ENCODE results near the gene SLC6A11. TPM values are rescaled to one million over a fixed set of nuclear protein-coding genes. Genes with fewer than 3 reads are reported as not detected.

The SLC6A11 gene
- total RNA-seq, 3 donors from 2014 or later = 0.13 TPM; not detected in 2

DNA sequence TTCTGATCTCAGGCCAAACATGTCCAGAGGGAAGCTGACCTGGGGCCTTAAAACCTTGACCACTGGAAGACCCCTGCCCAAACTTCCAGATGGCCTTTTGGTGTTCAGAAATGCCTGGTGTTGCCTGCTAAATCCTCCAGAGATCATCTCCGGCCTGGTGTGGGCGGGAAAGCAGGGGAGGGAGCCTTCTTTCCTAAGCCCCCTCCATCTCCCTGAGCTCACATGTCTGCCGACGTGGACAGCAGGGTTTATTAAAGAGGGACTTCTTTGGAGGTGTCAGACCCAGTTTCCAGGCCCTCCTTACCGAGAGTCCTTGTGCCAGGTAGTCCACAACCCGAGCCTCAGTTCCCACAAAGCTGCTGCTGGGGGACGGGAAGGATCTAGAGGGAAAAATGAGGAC is 120.7 kb downstream of the SLC6A11 start:
- DNase-seq = no peak
- intact Hi-C loops (cut with DNase I, micrococcal nuclease) = no loop called here

GRCh38 chr3:10937141-10937825 is 121.3 kb downstream of the SLC6A11 start:
- ATAC-seq (no peak), DNase-seq (no peak)
- TF ChIP-seq, protein P1, sequence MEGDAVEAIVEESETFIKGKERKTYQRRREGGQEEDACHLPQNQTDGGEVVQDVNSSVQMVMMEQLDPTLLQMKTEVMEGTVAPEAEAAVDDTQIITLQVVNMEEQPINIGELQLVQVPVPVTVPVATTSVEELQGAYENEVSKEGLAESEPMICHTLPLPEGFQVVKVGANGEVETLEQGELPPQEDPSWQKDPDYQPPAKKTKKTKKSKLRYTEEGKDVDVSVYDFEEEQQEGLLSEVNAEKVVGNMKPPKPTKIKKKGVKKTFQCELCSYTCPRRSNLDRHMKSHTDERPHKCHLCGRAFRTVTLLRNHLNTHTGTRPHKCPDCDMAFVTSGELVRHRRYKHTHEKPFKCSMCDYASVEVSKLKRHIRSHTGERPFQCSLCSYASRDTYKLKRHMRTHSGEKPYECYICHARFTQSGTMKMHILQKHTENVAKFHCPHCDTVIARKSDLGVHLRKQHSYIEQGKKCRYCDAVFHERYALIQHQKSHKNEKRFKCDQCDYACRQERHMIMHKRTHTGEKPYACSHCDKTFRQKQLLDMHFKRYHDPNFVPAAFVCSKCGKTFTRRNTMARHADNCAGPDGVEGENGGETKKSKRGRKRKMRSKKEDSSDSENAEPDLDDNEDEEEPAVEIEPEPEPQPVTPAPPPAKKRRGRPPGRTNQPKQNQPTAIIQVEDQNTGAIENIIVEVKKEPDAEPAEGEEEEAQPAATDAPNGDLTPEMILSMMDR (IDR thresholded peaks at IDR 0.05) = no peak
- Histone ChIP-seq H3K4me1 (ENCODE audit: low read depth) (no peaks in the 10 kb centered on the region), H3K36me3 (ENCODE audit: low read depth) (no peaks in the 10 kb centered on the region), H3K9me3 (peaks cover 3% of the 10 kb centered on the region), H3K4me3 (no peak overlapping the region)
- intact Hi-C loops (cut with DNase I, micrococcal nuclease) = no loop called here

More for the DNA sequence above, 120.7 kb downstream of the SLC6A11 start:
- Histone ChIP-seq H3K36me3 (ENCODE audit: low read depth) (no peaks in the 10 kb centered on the region), H3K4me3 (no peak overlapping the region), H3K9me3 (no peaks in the 10 kb centered on the region), H3K4me1 (ENCODE audit: low read depth) (no peaks in the 10 kb centered on the region)
- TF ChIP-seq, protein P1 (IDR thresholded peaks at IDR 0.05) = no peak
- no peak for ATAC-seq

DNA sequence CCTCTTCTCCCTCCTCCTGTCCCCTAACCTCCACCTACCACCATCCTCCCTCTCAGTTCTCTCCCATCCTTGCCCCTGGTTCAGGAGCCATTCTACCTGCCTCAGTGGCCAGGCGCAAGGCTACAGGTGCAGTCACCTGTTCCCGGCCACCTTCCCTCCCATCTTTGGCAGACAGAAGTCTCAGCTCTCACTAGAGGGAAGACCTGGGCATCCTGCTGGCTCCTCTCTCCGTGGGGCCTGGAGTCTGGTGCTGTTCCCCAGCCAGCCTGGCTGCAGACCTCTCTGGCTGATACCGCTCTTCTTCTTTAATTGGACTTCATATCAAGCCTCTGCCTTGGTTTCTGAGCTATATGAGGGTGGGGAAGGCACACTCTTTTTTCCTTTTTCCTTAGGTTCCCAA is 123.5 kb downstream of the SLC6A11 start:
- no peaks in the 10 kb centered on the region for H3K36me3 ChIP-seq (ENCODE audit: low read depth)
- ATAC-seq (no peak), DNase-seq (no peak)
- H3K4me1 ChIP-seq (ENCODE audit: low read depth) = no peaks in the 10 kb centered on the region
- intact Hi-C loops (cut with DNase I, micrococcal nuclease) = no loop called here
- H3K4me3 ChIP-seq = no peak overlapping the region
- TF ChIP-seq, protein P1 (IDR thresholded peaks at IDR 0.05) = no peak
- H3K9me3 ChIP-seq = peaks cover 4% of the 10 kb centered on the region

- ATAC-seq = no peak
Observed at GRCh38 chr3:10940106-10940505, 124.1 kb downstream of the SLC6A11 start.

GRCh38 chr3:10941972-10942371 is 125.9 kb downstream of the SLC6A11 start:
- no peak overlapping the region for H3K4me3 ChIP-seq
- intact Hi-C loops (cut with DNase I, micrococcal nuclease) = no loop called here
- no peaks in the 10 kb centered on the region for H3K4me1 ChIP-seq (ENCODE audit: low read depth)
- DNase-seq (no peak), ATAC-seq (no peak)
- H3K36me3 ChIP-seq (ENCODE audit: low read depth) = no peaks in the 10 kb centered on the region
- H3K9me3 ChIP-seq = peaks cover 4% of the 10 kb centered on the region
- TF ChIP-seq, protein P1 (IDR thresholded peaks at IDR 0.05) = no peak

More at GRCh38 chr3:10940106-10940505, 124.1 kb downstream of the SLC6A11 start:
- Histone ChIP-seq H3K9me3 (peaks cover 4% of the 10 kb centered on the region), H3K4me3 (no peak overlapping the region), H3K4me1 (ENCODE audit: low read depth) (no peaks in the 10 kb centered on the region), H3K36me3 (ENCODE audit: low read depth) (no peaks in the 10 kb centered on the region)
- intact Hi-C loops (cut with DNase I, micrococcal nuclease) = no loop called here
- TF ChIP-seq, protein P1 (IDR thresholded peaks at IDR 0.05) = no peak
- no peak for DNase-seq
